Left forelimb (tissue), 1 donor: Measurements from ENCODE around the gene STMND1.

Source experiments
- DNase-seq: peaks from one replicate; pipeline ENCODE4 v3.0.0-alpha.2; 2018; ENCODE audit warnings: low spot score

The STMND1 gene

DNA sequence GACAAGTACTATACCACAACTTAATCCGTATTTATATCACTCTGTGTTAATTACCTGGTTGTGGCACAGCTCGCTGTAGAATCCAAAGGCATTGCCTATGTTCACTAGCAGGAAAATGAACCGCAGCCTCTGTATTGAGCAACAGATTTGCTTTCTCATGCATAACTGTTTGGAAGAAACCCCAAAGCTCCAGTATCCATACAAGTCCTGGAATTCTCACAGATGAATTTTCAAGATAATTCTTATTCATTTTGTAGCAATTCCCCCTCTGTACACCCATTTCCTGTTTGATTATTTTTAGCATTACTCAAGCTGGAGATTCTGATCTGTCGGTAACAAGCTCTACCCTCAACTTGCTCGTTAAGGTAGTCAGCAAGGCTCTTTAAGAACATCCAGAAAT is 63.5 kb downstream of the STMND1 start:
- no peak for DNase-seq

GRCh38 chr6:17167327-17167979 is 65.6 kb downstream of the STMND1 start:
- DNase-seq = no peak

DNA sequence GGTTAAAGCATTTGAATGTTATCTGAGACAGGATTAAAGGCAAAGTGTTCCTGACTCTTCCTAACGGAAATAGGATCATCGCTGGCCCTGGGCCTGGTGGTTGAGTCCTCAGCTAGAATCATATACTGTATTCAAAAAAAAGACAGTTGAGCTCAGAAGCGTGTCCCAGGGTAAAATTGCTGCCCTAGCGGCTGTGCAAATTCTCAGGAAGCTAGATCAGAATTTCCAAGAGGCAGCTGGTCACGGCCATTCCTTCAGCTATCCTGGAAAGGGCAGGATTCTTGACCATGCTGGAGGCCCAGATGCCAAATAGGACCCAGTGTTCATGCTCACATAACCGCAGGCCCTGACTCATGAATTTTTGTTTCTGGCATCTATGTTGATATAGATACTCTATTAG is 67.4 kb downstream of the STMND1 start:
- no peak for DNase-seq

DNA sequence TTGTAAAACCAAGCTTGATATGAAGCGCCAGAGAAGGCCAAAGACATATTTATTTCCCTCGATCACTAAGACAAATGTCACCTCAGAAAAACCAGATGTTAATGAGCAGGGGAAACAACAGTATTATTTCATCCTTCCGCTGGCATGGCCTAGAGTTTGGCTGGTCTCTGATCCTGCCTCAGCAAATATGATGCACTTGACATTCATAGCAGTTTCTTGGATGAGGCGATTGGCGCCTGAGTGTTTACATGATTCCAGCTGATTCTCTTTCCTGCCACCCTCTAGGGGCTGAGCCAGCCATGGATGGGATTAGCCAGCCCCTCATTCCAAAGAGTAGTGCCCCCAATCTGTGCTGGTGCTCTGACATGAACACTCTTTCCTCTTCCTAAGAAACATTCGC is 67.9 kb downstream of the STMND1 start:
- DNase-seq = no peak

- DNase-seq = no peak
Observed at GRCh38 chr6:17172836-17173470, 71.1 kb downstream of the STMND1 start.

- DNase-seq = no peak
Observed at GRCh38 chr6:17178326-17178725, 76.5 kb downstream of the STMND1 start.

DNA sequence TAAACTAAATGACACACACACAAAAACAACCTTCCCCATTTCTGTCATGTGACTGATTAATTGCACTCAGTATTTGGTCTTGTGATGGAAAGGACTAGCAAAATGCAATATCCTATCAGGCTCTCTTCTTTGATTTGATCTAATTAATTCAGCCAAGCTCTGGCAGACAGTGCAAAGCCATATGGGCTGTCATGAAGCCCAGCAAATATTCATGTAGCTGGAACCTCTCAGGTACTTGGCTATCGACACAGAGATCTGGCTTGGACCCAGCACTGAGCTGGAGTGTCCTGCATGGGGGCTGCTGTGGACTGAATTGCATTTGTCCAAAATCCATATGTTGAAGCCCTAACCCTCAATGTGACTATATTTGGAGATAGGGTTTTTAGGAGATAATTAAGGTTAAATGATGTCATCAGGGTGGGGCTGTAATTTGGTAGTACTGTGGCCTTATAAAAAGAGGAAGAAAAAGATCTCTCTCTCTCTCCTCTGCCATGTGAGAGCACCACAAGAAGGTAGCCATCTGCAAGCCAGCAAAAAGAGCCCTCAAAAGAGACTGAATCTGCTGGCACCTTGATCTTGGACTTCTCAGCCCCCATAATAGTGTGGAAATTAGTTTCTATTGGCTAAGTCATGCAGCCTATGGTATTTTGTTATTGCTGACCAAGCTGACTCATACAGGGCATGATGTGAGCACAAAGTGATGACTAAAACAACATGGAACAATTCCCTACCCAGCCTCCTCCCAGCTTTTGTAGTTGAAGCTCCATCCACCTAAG is 77.1 kb downstream of the STMND1 start:
- no peak for DNase-seq

GRCh38 chr6:17179530-17180073 is 77.8 kb downstream of the STMND1 start:
- DNase-seq = no peak
